ENCODE data around the gene MCU. TPM values are rescaled to one million over a fixed set of nuclear protein-coding genes. Genes with fewer than 3 reads are reported as not detected.

The MCU gene
- total and polyA plus RNA-seq, 2 of the 8 experiments (the other 6 are each of a cell fraction or from before 2014, with no cell fraction given) = 51.6 to 62.2 TPM

- no peak overlapping the region for H3K23ac ChIP-seq (ENCODE audit: insufficient read length)
- peak overlapping the region in 1 of 4 experiments; percentile 18; a peak in 2 of 8 replicates for H3K4me3 ChIP-seq (ENCODE audit: extremely low read depth in 1 of 4, insufficient read depth in 2 of 4, low read depth in 3 of 4, low read length in 4 of 4)
- DNase-seq (ENCODE audit: low read depth in 1 of 2, low spot score in 2 of 2) (no peak), FAIRE-seq (peak; percentile 24)
- peak overlapping the region in 3 of 4 experiments; percentile 0 to 51 (median 38); a peak in 3 of 7 replicates for H3K9ac ChIP-seq (replicated peaks in 1 of 4; ENCODE audit: extremely low read depth in 1 of 4, low read depth in 3 of 4, low read length in 3 of 4)
- no peak overlapping the region for H3K14ac ChIP-seq (ENCODE audit: insufficient read length)
- POLR2A ChIA-PET (ENCODE audit: partially characterized antibody) = interaction anchor here (0.8 to 1.7 kb wide), 3 partner anchors 9 to 31 kb away, joined by 3 to 5 read pairs (median 5); no protein-coding TSS in a partner anchor
- no peak overlapping the region for H2AFZ ChIP-seq (ENCODE audit: low read length)
- H4K8ac ChIP-seq (ENCODE audit: extremely low read depth, insufficient read depth, low read length) = no peak overlapping the region
- 57% methylated on average over 7 of the region's 7 CpGs; no CpG with 5 or more reads in 1 of the 2 experiments for WGBS, 2 experiments (ENCODE audit: extremely low coverage in 1 of 2, insufficient coverage in 1 of 2, insufficient read length in 1 of 2, insufficient replicate concordance in 2 of 2, low coverage in 1 of 2, low lambda C conversion rate in 2 of 2, missing lambda C conversion rate in 1 of 2)
- no peaks in the 10 kb centered on the region for H3K23me2 ChIP-seq (ENCODE audit: low read depth, low read length)
- peak overlapping the region; percentile 79; the same call in 1 of the 2 replicates for H2AK5ac ChIP-seq (ENCODE audit: low read depth, low read length)
- peak overlapping the region; percentile 95 for H2BK12ac ChIP-seq (ENCODE audit: low read depth, low read length)
- peaks cover 3% of the 10 kb centered on the region; the same call in 1 of the 2 replicates for H3K79me1 ChIP-seq (ENCODE audit: low read depth, low read length)
- H3K18ac ChIP-seq (ENCODE audit: extremely low read depth, low read length) = no peak overlapping the region; the same call in 1 of the 2 replicates
- no peak overlapping the region for H3K56ac ChIP-seq (replicated peaks; ENCODE audit: insufficient read length, low read depth, low read length)
- CTCF ChIA-PET (ENCODE audit: partially characterized antibody) = interaction anchor here (0.8 to 1.4 kb wide), 6 partner anchors 9 to 404 kb away, joined by 3 read pairs; no protein-coding TSS in a partner anchor
- H3K36me3 ChIP-seq (ENCODE audit: control insufficient read depth in 2 of 4, insufficient read depth in 4 of 4, low read length in 3 of 4) = no peaks in the 10 kb centered on the region
- H2BK15ac ChIP-seq (ENCODE audit: low read length) = no peak overlapping the region
- H3K27me3 ChIP-seq (replicated peaks in 1 of 4; ENCODE audit: control insufficient read depth in 3 of 4, extremely low read depth in 1 of 4, insufficient read depth in 3 of 4, low read length in 3 of 4) = no peaks in the 10 kb centered on the region
- peak overlapping the region; percentile 76 for H3K27ac ChIP-seq (ENCODE audit: low read depth, low read length)
- H3K4me2 ChIP-seq (ENCODE audit: insufficient read depth in 1 of 2, low read depth in 2 of 2, low read length in 2 of 2) = peak overlapping the region; percentile 38 to 55
- no peak overlapping the region for H4K5ac ChIP-seq (ENCODE audit: insufficient read length, low read depth, low read length)
- peak overlapping the region; percentile 50 for H4K91ac ChIP-seq (replicated peaks; ENCODE audit: insufficient read length, low read length)
- H2BK5ac ChIP-seq (ENCODE audit: low read depth, low read length) = peak overlapping the region; percentile 91
- H3K4ac ChIP-seq (replicated peaks; ENCODE audit: insufficient read length, low read depth, low read length) = no peak overlapping the region
- H4K20me1 ChIP-seq (replicated peaks in 1 of 2; ENCODE audit: control insufficient read depth in 1 of 2, insufficient read depth in 2 of 2, low read length in 2 of 2) = no peaks in the 10 kb centered on the region
- H3K4me1 ChIP-seq (replicated peaks in 1 of 4; ENCODE audit: control insufficient read depth in 3 of 4, insufficient read depth in 4 of 4, low read length in 3 of 4) = peaks cover 3 to 32% (median 18%) of the 10 kb centered on the region in 4 experiments; a peak in 6 of 7 replicates
- no peak overlapping the region for H2BK120ac ChIP-seq (replicated peaks; ENCODE audit: low read depth, low read length)
- no peaks in the 10 kb centered on the region for H3K9me3 ChIP-seq (ENCODE audit: insufficient read depth in 2 of 2, low read depth in 1 of 2, low read length in 1 of 2)
- no peak overlapping the region for H2BK20ac ChIP-seq (ENCODE audit: low read length)
- H3K79me2 ChIP-seq (ENCODE audit: control insufficient read depth in 1 of 2, insufficient read depth in 2 of 2, low read length in 2 of 2) = peaks cover 0 to 80% of the 10 kb centered on the region in 2 experiments; a peak in 3 of 4 replicates
- TF ChIP-seq KDM1A (IDR thresholded peaks at IDR 0.05; ENCODE audit: borderline replicate concordance, low read length) = no peak
- no peak for TF ChIP-seq NRF1 (IDR thresholded peaks at IDR 0.05; ENCODE audit: low read depth, low read length)
- TF ChIP-seq TEAD4 (IDR thresholded peaks at IDR 0.05; ENCODE audit: low read depth, low read length) = 0 out of 2 replicates have a peak, but pooled peaks have one; percentile 4
- no peak for TF ChIP-seq PHF8 (conservative IDR thresholded peaks at IDR 0.05; ENCODE audit: low read depth, low read length)
- TF ChIP-seq TBP (IDR thresholded peaks at IDR 0.05; ENCODE audit: low read depth, low read length) = peak; percentile 26; the same call in 1 of the 2 replicates
- TF ChIP-seq EGR1 (IDR thresholded peaks at IDR 0.05; ENCODE audit: borderline replicate concordance, low read depth, low read length) = peak; percentile 85
- 0 out of 2 replicates have a peak, but pooled peaks have one; percentile 51 for TF ChIP-seq RBBP5 (IDR thresholded peaks at IDR 0.05; ENCODE audit: borderline replicate concordance, low read depth, low read length)
- TF ChIP-seq RNF2 (IDR thresholded peaks at IDR 0.05; ENCODE audit: borderline replicate concordance, low read depth, low read length, missing control alignments, poor library complexity, severe bottlenecking) = no peak
- TF ChIP-seq JUND (IDR thresholded peaks at IDR 0.05; ENCODE audit: low read length) = 0 out of 2 replicates have a peak, but pooled peaks have one; percentile 49
- no peak for TF ChIP-seq MAFK (IDR thresholded peaks at IDR 0.05; ENCODE audit: low read depth, low read length)
Observed at GRCh38 chr10:72784551-72785351, 92.8 kb downstream of the MCU start.
